Kidney epithelial cell (primary cell): ENCODE data around the gene TSHZ2. TPM values are rescaled to one million over a fixed set of nuclear protein-coding genes. Genes with fewer than 3 reads are reported as not detected.

ENCODE experiments used
- DNase-seq: peaks from one replicate; pipeline ENCODE4 v3.0.0-alpha.2; 2010; ENCODE audit warnings: low read depth
- H3K27me3 ChIP-seq: 2 replicates; pipeline ENCODE4 v1.6.0; 2011; ENCODE audit warnings: low read length; ENCODE audit not compliant: control insufficient read depth, insufficient read depth
- H3K36me3 ChIP-seq: 2 replicates; pipeline ENCODE4 v1.5.1; 2011; ENCODE audit warnings: low read length; ENCODE audit not compliant: control insufficient read depth, insufficient read depth
- H3K4me3 ChIP-seq: 2 replicates; pipeline ENCODE4 v1.5.1; 2011; ENCODE audit warnings: low read depth, mild to moderate bottlenecking, control low read depth, low read length
- CTCF ChIP-seq: IDR thresholded peaks from 2 replicates; pipeline ENCODE4 v1.5.1; 2011; ENCODE audit warnings: mild to moderate bottlenecking, moderate library complexity, low read length, control low read depth, inconsistent platforms; ENCODE audit not compliant: insufficient read depth, poor library complexity, severe bottlenecking
- total RNA-seq: library from RNA; depleted of rRNA; stranded (reverse); fragments of >200 nt; gene quantifications from 2 replicates; pipeline ENCODE4 v1.2.3, GENCODE V29; 2015

The TSHZ2 gene
- total RNA-seq, 1 donor from 2014 or later, result 1.0 TPM

GRCh38 chr20:53138454-53139262 lies 166.5 kb downstream of the TSHZ2 start:
- Histone ChIP-seq H3K36me3 (no peaks in the 10 kb centered on the region), H3K27me3 (no peaks in the 10 kb centered on the region), H3K4me3 (no peak overlapping the region)
- DNase-seq, result no peak
- TF ChIP-seq CTCF, result no peak

DNA sequence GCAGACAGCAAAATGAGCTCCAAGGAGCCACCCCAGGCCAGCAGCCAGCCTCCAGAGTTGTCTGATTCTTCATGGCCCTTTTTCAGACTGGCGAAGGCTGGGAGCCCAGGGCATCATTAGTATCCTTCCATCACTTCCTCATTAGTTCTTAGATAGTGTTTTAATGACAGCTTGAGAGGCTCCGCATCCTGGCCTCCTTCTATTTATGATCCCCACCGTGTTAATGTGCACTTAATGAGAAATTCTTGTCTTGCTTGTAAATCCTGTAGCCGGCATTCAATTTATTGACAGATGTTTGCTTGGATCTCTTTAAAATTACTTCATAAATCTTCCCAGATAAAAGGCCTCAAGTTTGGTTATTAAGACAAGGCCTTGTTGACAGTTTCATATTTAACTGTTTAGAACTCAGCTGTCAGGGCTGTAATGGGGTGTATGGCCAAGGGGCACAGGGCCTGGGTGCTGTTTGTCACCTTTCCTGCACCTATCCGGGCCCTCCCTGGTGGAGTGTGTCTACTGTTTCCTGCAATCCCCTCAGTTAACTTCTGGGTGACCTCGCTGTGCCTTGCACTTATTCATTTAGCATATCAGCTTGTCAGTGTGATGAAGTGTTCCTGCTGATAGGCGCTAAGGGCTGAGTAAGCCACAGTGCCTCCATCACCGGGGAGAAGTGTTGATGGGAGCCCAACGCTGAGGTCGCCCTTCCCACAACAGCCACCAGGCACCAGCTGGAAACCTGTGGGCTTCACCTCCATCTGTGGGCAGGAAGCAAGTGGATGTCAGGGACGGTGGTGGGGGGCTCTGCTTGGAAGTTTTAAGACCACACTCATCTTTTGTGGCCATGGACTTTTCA lies 169.3 kb downstream of the TSHZ2 start:
- Histone ChIP-seq H3K4me3 (no peak overlapping the region), H3K27me3 (no peaks in the 10 kb centered on the region), H3K36me3 (no peaks in the 10 kb centered on the region)
- no peak for TF ChIP-seq CTCF
- DNase-seq, result no peak

GRCh38 chr20:53142225-53143127 lies 170.3 kb downstream of the TSHZ2 start:
- no peak for TF ChIP-seq CTCF
- no peak overlapping the region for H3K4me3 ChIP-seq
- H3K36me3 ChIP-seq, result no peaks in the 10 kb centered on the region

GRCh38 chr20:53146201-53146891 lies 174.2 kb downstream of the TSHZ2 start:
- no peaks in the 10 kb centered on the region for H3K36me3 ChIP-seq
- DNase-seq, result no peak
- no peak for TF ChIP-seq CTCF
- no peak overlapping the region for H3K4me3 ChIP-seq
- no peaks in the 10 kb centered on the region for H3K27me3 ChIP-seq

More at GRCh38 chr20:53142225-53143127, 170.3 kb downstream of the TSHZ2 start:
- DNase-seq, result no peak
- no peaks in the 10 kb centered on the region for H3K27me3 ChIP-seq

GRCh38 chr20:53148771-53149147 lies 176.6 kb downstream of the TSHZ2 start:
- H3K27me3 ChIP-seq, result no peaks in the 10 kb centered on the region
- H3K36me3 ChIP-seq, result no peaks in the 10 kb centered on the region
- DNase-seq, result no peak
- H3K4me3 ChIP-seq, result no peak overlapping the region
- no peak for TF ChIP-seq CTCF
